ENCODE results near the gene ZNF438.
"Not testable (repeated sequence)": the region's sequence is repeated elsewhere in the genome, so short reads cannot be mapped to it uniquely, and the experiment has no call there.

The ZNF438 gene

GRCh38 chr10:31042670-31043069 is 11.0 kb upstream of the ZNF438 start:
- no peak for DNase-seq

- no peak for DNase-seq
These were observed 9.3 kb upstream of the ZNF438 start for GRCh38 chr10:31041011-31041410.

GRCh38 chr10:31039006-31039405 is 7.3 kb upstream of the ZNF438 start:
- not testable (repeated sequence) for DNase-seq

- DNase-seq: peak; percentile 11
These were observed 6.1 kb upstream of the ZNF438 start for GRCh38 chr10:31037749-31038148.

GRCh38 chr10:31036209-31036608 is 4.5 kb upstream of the ZNF438 start:
- DNase-seq: no peak

- DNase-seq: no peak
These were observed 3.7 kb upstream of the ZNF438 start for GRCh38 chr10:31035266-31035798.

GRCh38 chr10:31034098-31034909 is 2.6 kb upstream of the ZNF438 start:
- no peak for DNase-seq

- DNase-seq: no peak
These were observed 1.5 kb upstream of the ZNF438 start for GRCh38 chr10:31033147-31033546.

GRCh38 chr10:31032258-31033132 is 830 bp upstream of the ZNF438 start:
- peak; percentile 97 for DNase-seq

- DNase-seq: peak; percentile 22
These were observed 484 bp downstream of the ZNF438 start for GRCh38 chr10:31031205-31031557.

GRCh38 chr10:31030800-31031199 is 865 bp downstream of the ZNF438 start:
- DNase-seq: no peak

GRCh38 chr10:31030260-31030659 is 1.4 kb downstream of the ZNF438 start:
- no peak for DNase-seq

GRCh38 chr10:31028081-31028480 is 3.6 kb downstream of the ZNF438 start:
- DNase-seq: no peak

- not testable (repeated sequence) for DNase-seq
These were observed 5.4 kb downstream of the ZNF438 start for GRCh38 chr10:31026279-31026678.

- no peak for DNase-seq
These were observed 6.5 kb downstream of the ZNF438 start for GRCh38 chr10:31025142-31025541.

- DNase-seq: no peak
These were observed 8.1 kb downstream of the ZNF438 start for GRCh38 chr10:31023558-31023957.

GRCh38 chr10:31020209-31020608 is 11.5 kb downstream of the ZNF438 start:
- DNase-seq: no peak

GRCh38 chr10:31018962-31019361 is 12.7 kb downstream of the ZNF438 start:
- no peak for DNase-seq

- DNase-seq: no peak
These were observed 13.3 kb downstream of the ZNF438 start for GRCh38 chr10:31018356-31018750.

- DNase-seq: no peak
These were observed 13.9 kb downstream of the ZNF438 start for GRCh38 chr10:31017534-31018355.

GRCh38 chr10:31014161-31014875 is 17.3 kb downstream of the ZNF438 start:
- DNase-seq: peak; percentile 70

GRCh38 chr10:31013331-31013730 is 18.3 kb downstream of the ZNF438 start:
- no peak for DNase-seq

Measured in hematopoietic multipotent progenitor cell treated with erythropoietin and hydrocortisone succinate and interleukin-3 and kit ligand, for 6 days (in vitro differentiated cells).